OCI-M2 (cell line): ENCODE measurements around the gene ACTR10.

Source experiments
- DNase-seq: peaks from one replicate; lab custom pipeline; 2025; ENCODE audit not compliant: unreplicated experiment; lab: John Stamatoyannopoulos, UW

ACTR10 gene

DNA sequence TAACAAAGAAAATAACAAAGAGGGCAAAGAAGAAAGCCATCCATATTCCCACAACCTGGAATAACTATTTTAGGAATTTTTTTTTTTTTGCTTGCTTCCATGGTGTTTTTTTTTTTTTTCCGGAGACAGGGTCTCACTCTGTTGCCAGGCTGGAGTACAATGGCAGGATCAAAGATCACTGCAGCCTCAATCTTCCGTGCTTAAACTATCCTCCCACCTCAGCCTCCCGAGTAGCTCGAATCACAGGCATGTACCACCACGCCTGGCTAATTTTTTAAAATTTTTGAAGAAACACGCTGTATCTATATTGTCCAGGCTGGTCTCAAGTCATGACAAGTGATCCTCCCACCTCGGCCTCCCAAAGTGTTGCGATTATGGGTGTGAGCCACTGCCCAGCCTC, 78.2 kb downstream of the ACTR10 start:
- DNase-seq: no peak

GRCh38 chr14:58280954-58281787, 81.2 kb downstream of the ACTR10 start:
- DNase-seq: no peak

DNA sequence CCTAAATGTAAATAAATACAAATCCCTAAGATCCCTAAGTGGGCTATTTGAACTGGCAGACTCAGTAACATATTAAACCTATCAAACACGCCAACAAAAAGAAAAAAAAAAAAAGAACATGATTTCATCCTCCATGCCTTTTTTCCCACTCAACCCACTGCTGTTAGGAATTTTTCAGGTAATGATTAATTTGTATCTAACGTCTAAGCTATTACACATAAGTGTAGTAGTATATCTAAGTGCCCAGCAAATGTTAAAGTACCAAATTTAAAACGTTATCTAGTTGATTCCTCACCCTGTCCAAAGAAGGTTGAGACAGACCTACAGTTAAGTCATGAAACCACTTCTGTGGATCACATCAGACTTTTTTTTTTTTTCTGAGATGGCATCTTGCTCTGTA, 82.0 kb downstream of the ACTR10 start:
- no peak for DNase-seq

DNA sequence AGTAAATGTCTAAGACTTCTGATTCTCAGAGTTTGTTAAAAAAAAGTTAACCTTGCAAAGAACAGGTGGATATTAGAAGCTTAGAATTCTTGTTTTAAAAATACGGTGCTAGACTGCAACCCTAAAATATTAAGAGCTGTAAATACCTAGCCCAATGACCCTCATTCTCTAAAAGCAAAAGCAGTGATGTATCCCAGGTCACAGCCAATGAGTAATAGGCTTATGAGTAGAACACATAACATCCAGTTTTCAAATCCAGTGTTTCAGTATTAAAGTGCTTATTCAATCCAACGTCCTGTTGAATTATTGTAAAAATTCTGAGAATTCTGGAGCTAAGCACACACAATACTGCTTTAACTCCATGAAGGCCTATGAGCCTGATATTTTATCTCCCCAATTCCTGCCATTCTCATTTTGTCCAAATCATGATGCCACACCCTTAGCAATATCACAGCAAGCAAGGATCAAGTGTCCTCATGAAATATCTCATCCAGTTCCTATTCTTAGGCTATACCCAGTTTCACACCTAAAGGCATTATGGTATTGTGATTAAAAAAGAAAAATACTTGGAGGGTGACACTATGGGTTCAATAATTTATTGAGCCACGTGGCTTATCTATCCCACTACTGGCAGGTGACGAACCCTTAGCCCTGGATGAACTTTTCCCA, 83.1 kb downstream of the ACTR10 start:
- no peak for DNase-seq

DNA sequence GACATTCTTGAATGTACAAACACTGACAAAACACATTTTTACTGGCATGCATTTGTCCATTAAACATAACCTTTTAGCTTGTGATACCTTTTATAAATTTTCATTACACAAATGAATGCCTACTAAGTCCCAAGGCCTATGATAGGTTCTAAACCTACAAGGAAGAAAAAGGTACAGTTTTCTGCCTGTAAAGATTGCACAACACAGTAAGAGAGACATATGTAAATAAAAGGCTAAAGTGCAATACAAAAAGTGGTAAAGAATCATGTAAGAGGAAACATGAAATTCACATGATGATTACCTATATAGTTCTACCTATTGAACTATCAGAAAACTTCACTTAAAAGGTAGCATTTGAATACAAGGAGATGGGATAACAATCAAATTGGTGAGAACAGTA, 83.8 kb downstream of the ACTR10 start:
- DNase-seq: no peak

- DNase-seq: no peak
These were observed 85.2 kb downstream of the ACTR10 start for GRCh38 chr14:58285132-58285531.
